Right lobe of liver (tissue), 6 donors: ENCODE results near the gene PSMD1. TPM values are rescaled to one million over a fixed set of nuclear protein-coding genes. Genes with fewer than 3 reads are reported as not detected.

ENCODE experiments used
- ATAC-seq, 4 donors: fragments of 200-7000 bp; cut with Tn5 transposase; one replicate each; pipeline ENCODE4 v1.9.1; 2020; ENCODE audit warnings: mild to moderate bottlenecking in 4 of 4, moderate library complexity in 4 of 4
- DNase-seq, 3 donors: peaks; one replicate each; pipeline ENCODE4 v3.0.0-alpha.2; 2020
- H3K27ac ChIP-seq, 3 donors: fragments of 200-600 bp; one replicate each; pipeline ENCODE4 v1.8.0; 2022
- H3K27me3 ChIP-seq, 2 donors: fragments of 200-600 bp; one replicate each; pipeline ENCODE4 v1.8.0; 2022
- H3K36me3 ChIP-seq, 4 donors: fragments of 200-600 bp; sonication (generic) in 1 of 4; one replicate each; pipeline versions ENCODE4 v1.5.1 to v1.8.0; 2017 to 2022; ENCODE audit warnings: control low read depth in 1 of 4
- H3K4me1 ChIP-seq, 4 donors: fragments of 200-600 bp; sonication (generic) in 1 of 4; one replicate each; pipeline versions ENCODE4 v1.5.1 to v1.8.0; 2017 to 2022; ENCODE audit warnings: control low read depth in 1 of 4
- H3K4me3 ChIP-seq, 3 donors: fragments of 200-600 bp; one replicate each; pipeline ENCODE4 v1.8.0; 2022
- H3K9me3 ChIP-seq, 4 donors: fragments of 200-600 bp; sonication (generic) in 1 of 4; one replicate each; pipeline versions ENCODE4 v1.5.1 to v1.8.0; 2017 to 2022; ENCODE audit warnings: control low read depth in 1 of 4
- POLR2A ChIP-seq: fragments of 450-650 bp; IDR thresholded peaks from one replicate; pipeline ENCODE4 v1.6.1; 2017; ENCODE audit warnings: antibody characterized with exemption, mild to moderate bottlenecking
- WGBS: methylation state at CpG from one replicate; pipeline ENCODE4 v1.1.6; 2018; ENCODE audit warnings: low coverage, low lambda C conversion rate; ENCODE audit not compliant: insufficient coverage; ENCODE audit errors: missing lambda C conversion rate; 5-methylcytosine and 5-hydroxymethylcytosine counted together
- intact Hi-C, 2 donors: fragments of 100-400 bp; cut with DNase I; formaldehyde crosslinking; loops; one replicate each; pipeline versions ENCODE4 v1.11.2 to v1.14.1; 2022
- total RNA-seq, 6 experiments: library from RNA; depleted of rRNA in 2 of 6; stranded (reverse); fragments of >200 nt in 2 of 6; fragmentation: NEBNext Ultra II Directional in 3 of 6; extraction: Animal tissue kit (Norgen Biotek cat#: 25700) in 3 of 6; gene quantifications; one replicate each; pipeline versions ENCODE4 v1.1.0 to v1.2.4, GENCODE V29; 2016 to 2023
- TF ChIP-seq, protein P1 (sequence below), 4 donors: fragments of 200-600 bp in 3 of 4; fragments of 450-650 bp in 1 of 4; IDR thresholded peaks; one replicate each; pipeline versions ENCODE4 v1.5.1 to v1.8.0; 2016 to 2022; ENCODE audit warnings: antibody characterized with exemption in 4 of 4, mild to moderate bottlenecking in 2 of 4
- donor health status: DM: no; HTN: yes; CAD: no.
- donor health status: DM: no; HTN: no; CAD: no.
- donor health status: DM: no; HTN: no; CAD: no.
- donor health status: DM: no; HTN: yes; CAD: no.
- donor health status: DM: no; HTN: yes; CAD: no.

The PSMD1 gene
- total RNA-seq, 6 experiments from 2014 or later: 46.4 to 62.3 (median 55.5) TPM

DNA sequence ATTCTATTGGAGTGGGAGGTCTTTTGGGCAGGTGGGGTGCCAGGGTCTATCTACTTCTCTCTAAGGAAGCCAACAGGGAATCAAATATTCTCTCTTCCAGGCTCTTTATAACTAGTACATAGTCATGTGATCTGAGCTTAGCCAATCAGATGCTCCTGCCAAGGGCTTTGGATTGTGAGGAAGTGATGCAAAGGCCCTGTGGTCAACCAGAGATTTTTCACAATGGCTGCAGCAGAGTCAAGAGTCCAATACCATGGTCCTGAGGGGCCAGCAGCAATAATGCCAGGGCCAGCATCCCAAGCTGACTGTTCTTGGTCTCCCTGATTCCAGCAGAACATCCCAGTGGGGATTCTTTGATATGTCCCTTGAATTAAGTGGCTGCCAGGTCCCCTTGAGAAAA lies 27.8 kb upstream of the PSMD1 start:
- H3K4me3 ChIP-seq: no peak overlapping the region
- H3K27me3 ChIP-seq: no peaks in the 10 kb centered on the region
- H3K27ac ChIP-seq: no peak overlapping the region
- DNase-seq (no peak), ATAC-seq (no peak)
- peaks cover 0 to 12% (median 6%) of the 10 kb centered on the region in 4 donors for H3K4me1 ChIP-seq
- TF ChIP-seq POLR2A: no peak
- TF ChIP-seq, protein P1, sequence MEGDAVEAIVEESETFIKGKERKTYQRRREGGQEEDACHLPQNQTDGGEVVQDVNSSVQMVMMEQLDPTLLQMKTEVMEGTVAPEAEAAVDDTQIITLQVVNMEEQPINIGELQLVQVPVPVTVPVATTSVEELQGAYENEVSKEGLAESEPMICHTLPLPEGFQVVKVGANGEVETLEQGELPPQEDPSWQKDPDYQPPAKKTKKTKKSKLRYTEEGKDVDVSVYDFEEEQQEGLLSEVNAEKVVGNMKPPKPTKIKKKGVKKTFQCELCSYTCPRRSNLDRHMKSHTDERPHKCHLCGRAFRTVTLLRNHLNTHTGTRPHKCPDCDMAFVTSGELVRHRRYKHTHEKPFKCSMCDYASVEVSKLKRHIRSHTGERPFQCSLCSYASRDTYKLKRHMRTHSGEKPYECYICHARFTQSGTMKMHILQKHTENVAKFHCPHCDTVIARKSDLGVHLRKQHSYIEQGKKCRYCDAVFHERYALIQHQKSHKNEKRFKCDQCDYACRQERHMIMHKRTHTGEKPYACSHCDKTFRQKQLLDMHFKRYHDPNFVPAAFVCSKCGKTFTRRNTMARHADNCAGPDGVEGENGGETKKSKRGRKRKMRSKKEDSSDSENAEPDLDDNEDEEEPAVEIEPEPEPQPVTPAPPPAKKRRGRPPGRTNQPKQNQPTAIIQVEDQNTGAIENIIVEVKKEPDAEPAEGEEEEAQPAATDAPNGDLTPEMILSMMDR (IDR thresholded peaks at IDR 0.05): no peak
- intact Hi-C loops: no loop called here
- no peaks in the 10 kb centered on the region for H3K9me3 ChIP-seq
- H3K36me3 ChIP-seq: no peaks in the 10 kb centered on the region

- H3K4me1 ChIP-seq: peaks cover 0 to 17% (median 7%) of the 10 kb centered on the region in 4 donors
- no peaks in the 10 kb centered on the region for H3K36me3 ChIP-seq
- no peaks in the 10 kb centered on the region for H3K27me3 ChIP-seq
- no peaks in the 10 kb centered on the region for H3K9me3 ChIP-seq
- ATAC-seq (no peak), DNase-seq (no peak)
- 81% methylated on average over 6 of the region's 9 CpGs for WGBS
- no peak overlapping the region for H3K27ac ChIP-seq
- no peak overlapping the region for H3K4me3 ChIP-seq
- intact Hi-C loops: no loop called here
- TF ChIP-seq, protein P1 (IDR thresholded peaks at IDR 0.05): no peak
- no peak for TF ChIP-seq POLR2A
Measured at GRCh38 chr2:231029563-231029962, 27.1 kb upstream of the PSMD1 start.

DNA sequence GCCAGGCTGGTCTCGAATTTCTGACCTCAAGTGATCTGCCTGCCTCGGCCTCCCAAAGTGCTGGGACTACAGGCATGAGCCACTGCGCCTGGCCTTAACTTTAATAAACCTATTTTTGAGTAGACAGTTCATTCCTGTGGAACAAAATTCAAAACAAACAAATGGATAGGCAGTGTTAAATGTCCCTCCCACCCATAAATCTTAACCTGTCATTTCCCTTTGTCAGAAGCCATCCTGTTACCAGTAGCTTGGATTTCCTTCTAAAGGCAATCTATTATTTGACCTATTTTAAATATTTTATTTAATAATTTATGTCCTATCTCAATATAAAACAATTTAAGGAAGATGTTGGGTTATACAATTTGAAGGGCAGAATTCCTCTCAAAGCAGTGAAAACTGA lies 25.9 kb upstream of the PSMD1 start:
- Histone ChIP-seq H3K4me1 (peaks cover 0 to 29% (median 12%) of the 10 kb centered on the region in 4 donors), H3K27ac (no peak overlapping the region), H3K9me3 (no peaks in the 10 kb centered on the region), H3K36me3 (no peaks in the 10 kb centered on the region), H3K4me3 (no peak overlapping the region), H3K27me3 (no peaks in the 10 kb centered on the region)
- TF ChIP-seq, protein P1 (IDR thresholded peaks at IDR 0.05): no peak
- no peak for TF ChIP-seq POLR2A
- 81% methylated on average over 3 of the region's 3 CpGs for WGBS
- intact Hi-C loops: no loop called here
- no peak for ATAC-seq
- no peak for DNase-seq

DNA sequence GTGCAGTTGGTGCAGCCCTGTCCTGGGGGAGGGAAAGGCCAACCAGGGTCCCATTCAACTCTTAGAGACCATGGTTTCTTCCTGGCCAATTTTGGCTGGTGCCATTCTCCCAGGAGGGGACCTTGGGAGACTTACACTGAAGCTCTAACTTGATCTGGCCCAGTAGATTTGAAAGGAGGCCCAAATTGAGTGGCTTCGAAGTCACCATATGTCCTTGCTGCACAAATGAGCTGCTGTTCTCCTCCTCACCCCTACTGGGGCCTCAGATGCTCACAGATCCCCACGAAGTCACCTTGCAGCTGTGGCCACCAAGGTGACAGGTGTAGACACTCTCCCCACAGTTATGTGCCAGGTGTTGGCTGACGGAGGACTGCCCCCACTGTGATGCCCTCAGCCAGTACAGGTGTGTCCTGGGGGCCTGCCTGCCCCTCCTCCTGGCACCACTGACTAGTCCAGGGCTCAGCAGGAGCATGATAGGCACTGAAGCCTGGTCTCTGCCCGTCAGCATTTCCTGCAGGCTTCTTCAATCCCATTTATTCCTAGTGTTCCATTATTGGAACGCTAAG lies 24.0 kb upstream of the PSMD1 start:
- peaks cover 0 to 42% (median 16%) of the 10 kb centered on the region in 4 donors for H3K4me1 ChIP-seq
- intact Hi-C loops: no loop called here
- H3K36me3 ChIP-seq: no peaks in the 10 kb centered on the region
- no peak overlapping the region for H3K4me3 ChIP-seq
- ATAC-seq: no peak
- no peaks in the 10 kb centered on the region for H3K9me3 ChIP-seq
- no peak overlapping the region for H3K27ac ChIP-seq
- no peaks in the 10 kb centered on the region for H3K27me3 ChIP-seq
- 75% methylated on average over 2 of the region's 5 CpGs for WGBS
- no peak for DNase-seq
- TF ChIP-seq, protein P1 (IDR thresholded peaks at IDR 0.05): no peak
- TF ChIP-seq POLR2A: no peak
